Raji (cell line): Measurements from ENCODE around the gene ANK3.

ENCODE experiments used
- POLR2A ChIP-seq: IDR thresholded peaks from 2 replicates; pipeline ENCODE4 v1.6.1; 2011; ENCODE audit warnings: low read depth, low read length, control low read depth; ENCODE audit not compliant: insufficient read depth

The ANK3 gene

DNA sequence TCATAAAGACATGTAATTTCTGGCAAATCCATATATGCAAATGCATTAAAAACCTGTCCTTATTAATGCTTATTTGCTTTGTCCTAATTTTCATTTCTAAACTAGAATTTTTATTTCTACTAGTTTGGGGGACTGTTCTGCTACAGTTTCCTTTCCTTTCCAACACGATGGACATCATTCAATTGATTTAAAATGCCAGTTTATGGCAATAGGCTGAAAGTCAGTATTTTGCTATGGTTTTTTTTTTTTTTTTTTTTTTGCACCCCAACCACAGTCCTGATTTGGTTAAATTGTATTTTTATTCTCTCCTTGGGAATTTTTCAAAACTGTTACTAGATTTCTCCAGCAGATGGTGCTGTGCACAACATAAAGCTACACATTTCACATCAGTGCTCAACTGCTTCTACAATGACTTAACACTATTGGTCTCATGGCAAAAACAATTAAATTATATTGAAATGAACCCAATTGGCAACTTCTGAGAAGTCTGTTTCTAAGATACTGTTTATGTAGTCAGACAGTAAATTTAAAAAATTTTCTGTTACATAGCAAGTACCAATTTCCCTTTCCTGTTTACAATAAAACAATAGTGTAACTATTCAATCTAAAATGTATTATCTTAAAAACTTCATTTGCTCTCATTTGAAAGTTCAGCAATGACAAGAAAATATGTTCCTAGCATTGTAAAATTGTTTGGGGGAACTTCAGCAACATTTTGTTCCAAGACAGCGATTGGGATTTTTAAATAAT is 289.5 kb downstream of the ANK3 start:
- TF ChIP-seq POLR2A: no peak

DNA sequence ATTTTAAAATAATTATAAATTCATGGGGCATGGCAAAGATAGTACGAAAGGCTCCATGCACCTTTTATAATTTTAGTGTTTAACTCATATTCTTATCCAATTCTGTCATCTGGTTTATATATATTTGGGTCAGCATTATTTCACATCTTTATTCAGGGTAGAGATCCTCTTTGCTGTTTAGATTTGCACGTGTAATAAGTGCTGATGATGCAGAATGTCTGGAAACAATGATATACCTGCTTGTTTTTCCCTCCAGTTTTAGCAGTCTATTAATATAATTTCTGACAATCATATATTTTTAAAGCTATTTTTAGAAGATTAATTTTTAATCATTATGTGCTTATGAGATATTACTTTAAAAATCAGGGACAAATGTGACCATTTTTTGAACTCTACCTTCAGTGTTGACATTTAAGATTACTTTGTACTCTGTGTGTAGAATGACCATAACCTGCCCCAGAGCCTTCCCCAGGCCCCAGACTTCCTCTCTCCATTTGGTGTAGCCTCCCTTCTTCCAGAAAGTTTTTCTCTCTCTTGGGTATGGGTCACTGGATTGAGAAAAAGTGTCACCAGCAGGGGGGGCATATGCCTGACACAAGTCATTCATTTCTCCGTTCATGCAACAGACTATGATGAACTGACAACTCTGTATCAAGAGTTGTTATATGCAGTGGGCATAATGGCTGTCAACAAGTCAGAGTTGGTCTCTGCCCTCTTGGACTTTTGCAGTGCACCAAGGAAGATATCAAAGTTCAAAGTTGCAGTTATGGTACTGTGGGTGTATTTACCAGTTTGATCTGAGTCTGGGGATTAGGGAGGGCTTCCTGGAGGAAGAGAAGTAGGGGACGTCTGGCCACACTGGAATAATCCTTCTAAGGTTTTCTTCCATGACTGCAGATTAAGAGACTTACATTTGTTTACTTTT is 290.7 kb downstream of the ANK3 start:
- no peak for TF ChIP-seq POLR2A

DNA sequence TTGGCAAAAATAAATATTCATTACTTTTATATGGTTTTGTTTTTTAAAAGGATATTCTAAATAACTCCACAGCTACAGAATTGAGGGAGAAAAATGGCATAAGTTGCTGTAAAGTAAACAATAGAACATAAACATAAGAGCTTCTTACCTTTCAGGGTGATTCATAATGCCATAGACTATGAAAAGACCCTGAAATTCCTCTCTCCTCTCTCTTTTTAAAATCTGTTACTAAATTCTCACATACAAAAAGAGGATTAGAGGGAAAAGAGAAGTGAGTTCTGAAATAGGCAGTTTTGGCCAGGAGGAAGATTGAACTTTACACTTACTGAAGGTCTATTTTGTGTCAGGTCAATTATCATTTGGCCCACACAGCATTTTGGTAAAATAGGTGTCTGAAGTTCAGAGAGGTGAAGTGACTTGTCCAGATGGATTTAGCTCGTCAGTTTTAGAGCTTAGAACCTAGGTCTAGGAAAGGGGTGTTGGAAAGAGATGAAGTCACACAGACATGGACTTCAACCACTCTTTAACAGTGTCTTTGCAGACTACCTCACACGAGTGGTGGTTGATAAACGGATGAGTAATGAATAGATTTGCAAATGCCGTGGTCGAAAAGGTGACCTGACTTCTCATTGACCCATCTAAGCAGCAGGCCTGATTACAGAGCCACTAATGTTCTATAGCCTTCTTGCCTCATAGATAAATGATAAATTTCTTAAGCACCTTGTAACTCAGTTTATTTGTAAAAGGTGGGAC is 292.7 kb downstream of the ANK3 start:
- TF ChIP-seq POLR2A: no peak

DNA sequence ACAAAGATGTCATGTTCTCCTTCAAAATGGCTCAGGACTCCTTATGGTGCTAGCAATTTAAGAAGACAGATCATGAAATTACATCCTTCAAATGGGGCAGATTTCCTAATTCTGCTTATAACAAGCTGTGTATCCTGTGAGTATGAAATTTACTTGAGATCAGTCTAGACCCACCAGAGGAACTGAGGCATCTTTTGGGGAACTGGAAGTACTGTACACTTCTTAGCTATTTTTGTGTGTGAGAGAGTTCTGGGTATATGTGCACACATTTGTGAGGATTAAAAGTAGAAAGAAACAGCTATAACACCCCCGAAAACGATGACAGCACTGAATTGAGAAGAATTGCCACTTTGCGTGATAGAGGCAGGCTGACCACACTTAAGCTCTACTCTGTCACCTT is 296.4 kb downstream of the ANK3 start:
- no peak for TF ChIP-seq POLR2A

DNA sequence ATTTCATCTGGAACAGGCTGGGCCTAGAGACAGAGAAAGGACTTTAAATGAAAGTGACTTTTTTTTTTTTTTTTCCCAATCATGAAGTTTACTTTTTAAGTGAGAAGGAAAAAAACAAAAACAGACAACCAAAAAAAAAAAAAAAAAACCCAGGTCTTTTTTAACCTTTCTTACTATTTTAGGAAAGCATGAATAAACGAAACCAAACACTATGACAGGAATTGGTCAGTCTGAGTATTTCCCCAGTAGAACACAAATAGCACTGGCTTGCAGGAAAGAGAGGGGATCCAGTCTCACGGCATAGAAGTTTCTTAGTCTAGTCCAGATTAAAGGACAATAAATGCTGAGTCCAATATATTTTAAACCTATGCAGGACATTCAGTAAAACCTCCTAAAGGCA is 302.8 kb downstream of the ANK3 start:
- no peak for TF ChIP-seq POLR2A

DNA sequence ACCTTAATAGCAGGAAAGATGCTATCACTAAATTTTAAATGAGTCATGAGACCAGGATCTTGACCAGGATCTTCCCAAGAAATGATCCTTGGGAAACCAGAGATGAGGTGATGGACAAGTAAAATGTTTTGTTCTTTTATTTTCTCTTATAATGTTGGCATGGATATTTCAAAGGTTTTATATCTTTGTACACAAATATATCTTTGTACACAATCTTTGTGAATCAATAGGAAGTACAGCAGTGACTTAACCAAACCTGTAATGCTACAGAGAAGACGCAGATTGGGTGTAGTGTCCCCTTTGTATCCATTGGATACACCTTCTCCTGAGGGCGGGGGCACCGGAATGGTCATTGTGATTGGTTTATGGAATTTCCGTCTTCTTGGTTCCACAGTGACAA is 303.3 kb downstream of the ANK3 start:
- TF ChIP-seq POLR2A: no peak

DNA sequence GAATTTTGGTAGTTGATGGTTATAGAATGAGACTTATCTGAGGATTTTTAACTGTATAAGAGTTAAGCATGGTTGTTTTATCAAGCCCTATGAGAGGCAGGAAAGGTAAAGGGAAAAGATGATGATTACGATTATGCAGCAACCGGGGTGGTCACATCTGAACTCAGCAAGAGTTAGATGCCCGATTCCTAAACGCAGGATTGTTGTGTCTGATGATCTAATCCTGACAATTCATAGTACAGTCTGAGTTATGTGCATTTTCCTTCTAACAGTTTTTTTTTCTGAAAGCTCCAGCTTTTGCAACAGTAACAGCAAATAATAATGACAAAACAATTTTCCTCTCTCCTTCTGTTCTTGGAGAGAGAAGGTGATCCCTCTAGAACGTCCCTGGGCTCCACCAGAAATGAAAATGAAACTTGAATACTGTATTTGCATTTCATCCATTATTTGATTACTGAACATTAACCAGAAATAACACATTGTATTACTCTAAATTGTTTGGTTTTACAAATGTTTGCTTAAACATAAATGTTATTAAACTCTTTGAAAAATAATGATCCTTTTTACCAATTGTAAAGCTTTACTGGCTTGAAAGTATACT is 306.8 kb downstream of the ANK3 start:
- TF ChIP-seq POLR2A: no peak

DNA sequence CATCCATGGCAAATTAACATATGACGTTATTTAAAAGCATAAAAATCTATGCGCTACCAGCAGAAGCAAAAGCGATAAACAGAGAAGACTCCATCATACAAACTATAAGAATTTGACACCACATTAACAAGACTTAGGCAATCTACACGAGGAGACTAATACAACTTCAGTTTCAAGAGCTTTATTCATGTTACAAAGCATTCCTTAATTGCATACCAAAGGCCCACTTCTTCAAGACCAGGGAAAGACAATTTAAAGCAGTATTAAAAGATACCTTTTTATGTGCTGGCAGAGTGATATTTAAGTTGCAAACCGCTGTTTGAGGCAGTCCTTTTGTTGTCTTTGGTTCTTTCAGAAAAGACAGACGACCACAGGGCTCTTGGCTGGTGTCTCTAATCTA is 307.3 kb downstream of the ANK3 start:
- TF ChIP-seq POLR2A: no peak

DNA sequence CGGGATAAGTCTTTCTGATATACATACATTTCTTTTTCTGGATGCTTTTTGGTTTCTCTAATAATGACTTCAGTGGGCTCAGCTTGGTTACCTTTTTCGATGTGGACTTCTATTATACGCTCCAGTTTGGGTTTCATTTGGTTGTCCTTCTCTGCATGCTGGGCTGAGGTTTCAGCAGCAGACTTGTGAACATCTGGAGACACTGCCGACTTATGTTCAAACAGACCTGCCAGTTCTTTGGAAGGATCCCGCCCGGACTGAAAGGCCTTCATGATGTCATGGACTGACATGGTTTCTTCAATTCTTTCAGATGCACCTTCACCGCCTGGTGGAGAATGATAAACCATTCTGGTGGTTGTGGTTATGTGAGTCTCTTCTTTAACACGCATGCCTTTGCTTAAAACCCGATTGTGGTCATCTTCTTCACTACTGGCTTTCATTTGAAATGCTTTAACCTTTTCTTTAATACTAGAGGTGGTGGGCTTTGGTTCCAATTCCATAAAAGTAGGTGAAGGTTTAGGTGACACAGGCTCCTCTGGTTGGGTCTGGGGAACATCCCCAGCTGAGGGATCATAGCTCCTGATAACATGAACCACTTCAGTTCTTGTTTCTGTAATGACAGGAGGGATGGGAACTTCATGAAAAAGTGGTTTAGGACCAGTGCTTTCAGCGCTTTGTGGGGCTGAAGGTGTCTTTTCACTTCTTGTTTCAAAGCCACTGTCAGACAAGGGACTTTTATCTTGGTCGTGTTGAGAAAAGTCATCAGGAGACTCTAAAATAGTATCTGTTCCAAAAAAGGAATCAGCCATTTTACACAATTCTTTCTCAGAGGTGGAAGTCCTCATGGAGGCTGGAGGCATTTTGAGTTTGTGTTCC is 315.7 kb downstream of the ANK3 start:
- no peak for TF ChIP-seq POLR2A

DNA sequence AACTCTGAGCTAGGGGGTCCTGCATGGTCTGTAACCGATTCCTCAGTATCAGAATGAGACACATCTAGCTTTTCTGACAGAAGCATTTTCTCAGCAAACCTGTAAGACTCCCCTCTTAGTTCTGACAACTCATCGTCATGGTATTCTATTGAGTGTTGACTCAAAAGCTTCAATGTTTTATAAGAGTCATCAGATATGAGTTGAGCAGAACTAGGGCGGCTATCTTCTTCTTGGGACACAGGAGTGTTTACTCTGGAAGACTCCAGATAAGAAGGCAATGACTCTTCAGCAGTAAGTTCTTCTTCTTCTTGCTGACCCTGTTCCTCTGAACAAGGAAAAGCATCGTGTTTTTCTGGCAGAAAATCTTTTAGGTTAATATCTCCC is 316.3 kb downstream of the ANK3 start:
- no peak for TF ChIP-seq POLR2A

DNA sequence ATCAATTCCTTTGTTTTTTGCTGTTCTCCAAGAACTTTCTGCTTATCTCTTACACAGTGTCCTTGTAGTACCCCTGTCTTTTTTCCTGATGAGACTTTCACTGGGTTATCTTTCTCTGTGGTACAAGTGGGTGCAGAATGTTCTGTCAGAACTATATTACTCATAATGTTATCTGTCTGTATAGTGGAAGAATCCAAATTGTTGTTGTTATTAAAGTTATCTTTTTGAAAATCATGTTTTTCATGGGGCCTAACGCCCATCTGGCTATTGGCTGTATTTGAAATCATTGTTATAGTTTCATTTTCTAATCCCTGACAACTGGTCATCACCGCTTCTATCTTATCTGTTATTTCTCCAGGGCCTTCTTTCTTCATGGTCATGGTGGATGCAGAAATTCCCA is 320.4 kb downstream of the ANK3 start:
- no peak for TF ChIP-seq POLR2A

DNA sequence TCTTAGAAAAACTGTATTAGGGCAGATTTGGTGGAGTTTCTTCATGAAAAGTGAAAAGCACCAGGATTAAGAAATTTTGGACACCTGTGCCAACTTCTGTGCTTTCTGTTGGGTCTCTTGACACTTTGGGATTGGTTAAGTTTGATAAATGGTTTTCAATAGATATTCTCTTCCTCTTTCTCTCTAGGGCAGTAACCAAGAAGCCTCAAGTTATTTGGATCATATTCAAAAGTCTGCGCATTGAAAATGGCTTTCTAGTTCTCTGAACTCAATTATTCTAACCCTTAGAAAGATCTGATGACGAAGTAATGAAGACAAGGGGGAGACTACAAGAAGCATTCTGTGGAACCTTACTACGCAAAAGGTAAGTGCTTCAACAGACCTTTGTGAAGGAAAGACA is 339.3 kb downstream of the ANK3 start:
- TF ChIP-seq POLR2A: no peak

DNA sequence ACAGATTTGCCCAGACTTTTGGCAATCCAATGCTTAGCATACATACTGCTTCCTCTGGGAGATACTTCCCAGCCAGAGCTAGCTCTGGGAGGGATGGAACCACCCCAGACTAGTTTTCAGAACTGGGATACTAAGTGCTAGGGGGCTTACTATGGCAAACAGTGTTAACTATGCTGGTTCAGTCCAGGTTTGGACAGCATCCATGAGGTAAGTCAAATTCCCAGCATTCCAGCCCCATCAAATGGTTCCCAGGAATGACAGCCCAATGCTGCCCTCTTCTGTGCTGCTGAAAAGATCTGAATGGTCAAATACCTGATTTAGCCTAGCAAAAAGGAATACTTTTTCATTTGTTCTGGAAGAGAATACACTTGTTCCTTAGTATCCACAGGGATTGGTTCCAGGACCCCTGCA is 341.6 kb downstream of the ANK3 start:
- no peak for TF ChIP-seq POLR2A

DNA sequence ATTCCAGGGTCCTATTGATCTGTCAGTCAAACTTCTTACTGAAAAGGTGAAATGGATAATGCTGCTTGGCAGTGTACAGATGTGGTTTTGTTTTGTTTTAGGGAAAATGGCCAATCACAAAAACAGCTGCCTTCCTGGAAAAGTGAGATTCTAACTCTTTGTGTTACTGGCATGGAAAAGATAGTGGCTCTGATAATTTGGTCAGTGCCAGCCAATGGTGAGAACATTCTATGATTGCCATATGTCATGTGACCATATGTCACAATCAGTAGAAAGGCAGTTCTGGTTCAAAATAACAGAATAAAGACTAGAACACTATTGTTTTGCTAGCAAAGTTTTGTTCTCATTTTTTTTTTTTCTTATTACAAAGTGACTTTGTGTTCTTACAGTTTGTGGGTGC is 344.1 kb downstream of the ANK3 start:
- TF ChIP-seq POLR2A: no peak
